PC-9 (cell line): Measurements from ENCODE around the gene ATF7IP. TPM values are rescaled to one million over a fixed set of nuclear protein-coding genes. Genes with fewer than 3 reads are reported as not detected.

Experiments used
- BruUV-seq: library from RNA; stranded (reverse); fragments of 400-500 nt; replicated peaks from 2 replicates; lab custom pipeline; 2021; lab: Mats Ljungman, UMichigan
- CTCF ChIA-PET: fragments of 300-600 bp; sonication (Branson Sonifier 250); formaldehyde crosslinking; loops from one replicate; lab custom pipeline; 2022; ENCODE audit warnings: antibody characterized with exemption; lab: Charles Lee
- POLR2A ChIA-PET: fragments of 300-600 bp; sonication (Branson Sonifier 250); formaldehyde crosslinking; loops from one replicate; lab custom pipeline; 2022; ENCODE audit warnings: antibody characterized with exemption; ENCODE audit not compliant: unreplicated experiment; lab: Charles Lee
- DNase-seq, 2 experiments: peaks; one replicate each; pipeline versions ENCODE4 v3.0.0 to v3.0.0-alpha.2; 2015 to 2022; ENCODE audit warnings: mixed read lengths in 1 of 2
- H2AFZ ChIP-seq: fragments of 200-600 bp; sonication (generic); 2 replicates; pipeline ENCODE4 v1.8.1; 2017; ENCODE audit warnings: antibody characterized with exemption
- H3F3A ChIP-seq: fragments of 200-600 bp; sonication (generic); 2 replicates; pipeline ENCODE4 v1.8.1; 2017; ENCODE audit warnings: antibody characterized with exemption, mild to moderate bottlenecking, low read depth; ENCODE audit not compliant: insufficient read depth
- H3K27ac ChIP-seq: fragments of 200-600 bp; sonication (generic); 2 replicates; pipeline ENCODE4 v1.6.1; 2016; ENCODE audit warnings: mixed run types
- H3K27me3 ChIP-seq: fragments of 200-600 bp; sonication (generic); 2 replicates; pipeline ENCODE4 v1.6.1; 2016; ENCODE audit warnings: low read depth, mixed run types; ENCODE audit not compliant: insufficient read depth
- H3K36me3 ChIP-seq: fragments of 200-600 bp; sonication (generic); 2 replicates; pipeline ENCODE4 v1.6.1; 2016; ENCODE audit warnings: low read depth, mixed run types
- H3K4me1 ChIP-seq: fragments of 200-600 bp; sonication (generic); replicated peaks from 2 replicates; pipeline ENCODE4 v1.6.1; 2016; ENCODE audit warnings: mixed run types; ENCODE audit not compliant: insufficient read depth
- H3K4me2 ChIP-seq: fragments of 200-600 bp; sonication (generic); 2 replicates; pipeline ENCODE4 v1.6.1; 2017; ENCODE audit warnings: mixed run types
- H3K4me3 ChIP-seq: fragments of 200-600 bp; sonication (generic); 2 replicates; pipeline ENCODE4 v1.6.1; 2016; ENCODE audit warnings: mixed run types
- H3K79me2 ChIP-seq: fragments of 200-600 bp; sonication (generic); 2 replicates; pipeline ENCODE4 v1.6.1; 2017; ENCODE audit warnings: low read depth, mixed run types
- H3K9me2 ChIP-seq: fragments of 200-600 bp; sonication (generic); 2 replicates; pipeline ENCODE4 v1.8.1; 2017; ENCODE audit warnings: mild to moderate bottlenecking; ENCODE audit not compliant: insufficient read depth
- H3K9me3 ChIP-seq: fragments of 200-600 bp; sonication (generic); 2 replicates; pipeline ENCODE4 v1.8.1; 2016; ENCODE audit warnings: low read depth; ENCODE audit not compliant: insufficient read depth
- H4K20me1 ChIP-seq: fragments of 200-600 bp; sonication (generic); 2 replicates; pipeline ENCODE4 v1.8.1; 2017; ENCODE audit not compliant: insufficient read depth
- CTCF ChIP-seq: fragments of 200-600 bp; sonication (generic); conservative IDR thresholded peaks from 2 replicates; pipeline ENCODE4 v1.6.1; 2017; ENCODE audit warnings: mixed run types, antibody characterized with exemption, mild to moderate bottlenecking, moderate library complexity
- EZH2 ChIP-seq: fragments of 200-600 bp; sonication (generic); IDR thresholded peaks from 2 replicates; pipeline ENCODE4 v1.8.0; 2017; ENCODE audit warnings: antibody characterized with exemption, low read depth
- intact Hi-C: fragments of 100-400 bp; cut with micrococcal nuclease; formaldehyde crosslinking; loops from one replicate; pipeline ENCODE4 v1.10.0; 2022; ENCODE audit not compliant: unreplicated experiment
- total RNA-seq: library from RNA; stranded (reverse); gene quantifications from 2 replicates; pipeline ENCODE4 v1.2.3, GENCODE V29; 2021

ATF7IP gene
- total RNA-seq, 1 experiment from 2014 or later: 94.7 TPM

- POLR2A ChIA-PET: interaction anchor here (0.6 kb wide), 1 partner anchor 1287 kb away, joined by 6 read pairs; no protein-coding TSS in a partner anchor
Observed at GRCh38 chr12:14435627-14436026, 70.1 kb downstream of the ATF7IP start.

GRCh38 chr12:14442221-14442881 lies 76.9 kb downstream of the ATF7IP start:
- Histone ChIP-seq H3K9me3 (no peaks in the 10 kb centered on the region), H4K20me1 (no peaks in the 10 kb centered on the region), H3K9me2 (no peaks in the 10 kb centered on the region), H3F3A (no peaks in the 10 kb centered on the region), H2AFZ (no peak overlapping the region), H3K4me2 (no peak overlapping the region), H3K36me3 (peaks cover 26% of the 10 kb centered on the region), H3K4me3 (no peak overlapping the region), H3K79me2 (no peaks in the 10 kb centered on the region), H3K27ac (no peak overlapping the region), H3K4me1 (no peaks in the 10 kb centered on the region), H3K27me3 (no peaks in the 10 kb centered on the region)
- DNase-seq: no peak
- POLR2A ChIA-PET: no interaction called here
- CTCF ChIA-PET: no interaction called here
- BruUV-seq: no TSS peak
- intact Hi-C loops: no loop called here
- TF ChIP-seq CTCF (no peak), EZH2 (no peak)

More at GRCh38 chr12:14435627-14436026, 70.1 kb downstream of the ATF7IP start:
- H3K36me3 ChIP-seq: peaks cover 33% of the 10 kb centered on the region
- no peaks in the 10 kb centered on the region for H3K27me3 ChIP-seq
- H3K4me3 ChIP-seq: no peak overlapping the region
- BruUV-seq: no TSS peak
- H3K4me2 ChIP-seq: no peak overlapping the region
- no peak for DNase-seq
- H4K20me1 ChIP-seq: peaks cover 4% of the 10 kb centered on the region; the same call in 1 of the 2 replicates
- CTCF ChIA-PET: no interaction called here
- H2AFZ ChIP-seq: no peak overlapping the region
- H3K27ac ChIP-seq: no peak overlapping the region
- TF ChIP-seq CTCF (no peak), EZH2 (no peak)
- H3K9me3 ChIP-seq: 0 out of 2 replicates have a peak, but pooled peaks cover under 1% of the 10 kb centered on the region
- H3K4me1 ChIP-seq: no peaks in the 10 kb centered on the region
- intact Hi-C loops: no loop called here
- H3K9me2 ChIP-seq: no peaks in the 10 kb centered on the region
- no peaks in the 10 kb centered on the region for H3F3A ChIP-seq
- peaks cover 42% of the 10 kb centered on the region for H3K79me2 ChIP-seq

- ChIA-PET POLR2A (no interaction called here), CTCF (no interaction called here)
- Histone ChIP-seq H4K20me1 (no peaks in the 10 kb centered on the region), H3K4me3 (no peak overlapping the region), H2AFZ (no peak overlapping the region), H3K79me2 (no peaks in the 10 kb centered on the region), H3K4me1 (no peaks in the 10 kb centered on the region), H3K9me3 (no peaks in the 10 kb centered on the region), H3K9me2 (no peaks in the 10 kb centered on the region), H3K36me3 (peaks cover 34% of the 10 kb centered on the region), H3K27ac (no peak overlapping the region), H3F3A (no peaks in the 10 kb centered on the region), H3K27me3 (no peaks in the 10 kb centered on the region), H3K4me2 (no peak overlapping the region)
- no peak for TF ChIP-seq EZH2
- TF ChIP-seq CTCF: no peak
- intact Hi-C loops: no loop called here
- no TSS peak for BruUV-seq
- DNase-seq: no peak
Observed at GRCh38 chr12:14443531-14443930, 78.0 kb downstream of the ATF7IP start.
